HL-60 (cell line): ENCODE data around the gene TCEANC2.

ENCODE experiments used
- GABPA ChIP-seq: IDR thresholded peaks from 2 replicates; pipeline ENCODE4 v1.6.1; 2012; ENCODE audit warnings: low read depth
- POLR2AphosphoS5 ChIP-seq: IDR thresholded peaks from 2 replicates; pipeline ENCODE4 v1.6.1; 2012; ENCODE audit warnings: low read depth
- REST ChIP-seq: IDR thresholded peaks from 2 replicates; pipeline ENCODE4 v1.6.1; 2012; ENCODE audit warnings: low read depth; ENCODE audit not compliant: insufficient replicate concordance
- SPI1 ChIP-seq: IDR thresholded peaks from 2 replicates; pipeline ENCODE4 v1.6.1; 2012; ENCODE audit warnings: low read depth, mild to moderate bottlenecking, borderline replicate concordance
- TF ChIP-seq, protein P1 (sequence below): IDR thresholded peaks from one replicate; pipeline ENCODE4 v1.5.1; 2011; ENCODE audit warnings: low read length, control low read depth, inconsistent platforms; ENCODE audit not compliant: insufficient read depth

DNA sequence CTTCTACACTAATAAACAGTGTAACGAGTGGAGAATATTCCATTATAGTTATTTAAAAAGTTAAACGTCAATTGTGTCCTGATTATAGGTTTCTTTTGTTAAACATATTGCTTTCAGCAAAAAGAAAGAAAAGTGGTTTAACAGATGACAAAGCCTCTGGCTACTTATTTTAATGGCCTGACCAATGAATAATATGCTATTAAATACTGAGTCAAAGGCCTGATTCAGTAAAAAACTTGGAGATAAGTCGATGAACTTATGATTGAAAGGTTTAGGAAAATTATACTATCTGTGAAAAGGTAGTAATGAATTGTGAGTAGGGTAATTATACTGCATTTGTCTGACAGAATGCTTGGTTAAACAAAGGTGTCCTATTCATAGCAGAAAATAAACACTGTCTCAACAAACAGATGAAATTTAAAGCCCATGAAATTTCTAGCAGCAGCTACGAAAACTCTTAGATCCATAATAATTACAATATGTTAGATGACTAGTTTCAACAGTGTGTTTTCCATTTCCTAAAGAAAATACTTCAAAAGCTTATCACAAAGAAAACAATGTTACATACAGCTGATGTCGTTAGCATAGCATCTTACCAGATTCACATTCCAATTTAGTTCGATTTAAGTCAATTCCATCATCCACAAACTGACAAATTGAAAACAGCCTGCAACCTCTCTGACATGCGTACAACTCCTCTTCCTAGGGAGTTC, 6.6 kb upstream of the TCEANC2 start:
- TF ChIP-seq, protein P1, sequence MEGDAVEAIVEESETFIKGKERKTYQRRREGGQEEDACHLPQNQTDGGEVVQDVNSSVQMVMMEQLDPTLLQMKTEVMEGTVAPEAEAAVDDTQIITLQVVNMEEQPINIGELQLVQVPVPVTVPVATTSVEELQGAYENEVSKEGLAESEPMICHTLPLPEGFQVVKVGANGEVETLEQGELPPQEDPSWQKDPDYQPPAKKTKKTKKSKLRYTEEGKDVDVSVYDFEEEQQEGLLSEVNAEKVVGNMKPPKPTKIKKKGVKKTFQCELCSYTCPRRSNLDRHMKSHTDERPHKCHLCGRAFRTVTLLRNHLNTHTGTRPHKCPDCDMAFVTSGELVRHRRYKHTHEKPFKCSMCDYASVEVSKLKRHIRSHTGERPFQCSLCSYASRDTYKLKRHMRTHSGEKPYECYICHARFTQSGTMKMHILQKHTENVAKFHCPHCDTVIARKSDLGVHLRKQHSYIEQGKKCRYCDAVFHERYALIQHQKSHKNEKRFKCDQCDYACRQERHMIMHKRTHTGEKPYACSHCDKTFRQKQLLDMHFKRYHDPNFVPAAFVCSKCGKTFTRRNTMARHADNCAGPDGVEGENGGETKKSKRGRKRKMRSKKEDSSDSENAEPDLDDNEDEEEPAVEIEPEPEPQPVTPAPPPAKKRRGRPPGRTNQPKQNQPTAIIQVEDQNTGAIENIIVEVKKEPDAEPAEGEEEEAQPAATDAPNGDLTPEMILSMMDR: no peak
- TF ChIP-seq POLR2AphosphoS5: no peak
- TF ChIP-seq SPI1: no peak
- TF ChIP-seq GABPA: no peak
- TF ChIP-seq REST: no peak
